ENCODE measurements around the gene SRSF5. TPM values are rescaled to one million over a fixed set of nuclear protein-coding genes. Genes with fewer than 3 reads are reported as not detected.
"Not testable (repeated sequence)": the region's sequence is repeated elsewhere in the genome, so short reads cannot be mapped to it uniquely, and the experiment has no call there.

Gene SRSF5
- 100 to 1,000 TPM; 255 to 267 TPM for total RNA-seq

DNA sequence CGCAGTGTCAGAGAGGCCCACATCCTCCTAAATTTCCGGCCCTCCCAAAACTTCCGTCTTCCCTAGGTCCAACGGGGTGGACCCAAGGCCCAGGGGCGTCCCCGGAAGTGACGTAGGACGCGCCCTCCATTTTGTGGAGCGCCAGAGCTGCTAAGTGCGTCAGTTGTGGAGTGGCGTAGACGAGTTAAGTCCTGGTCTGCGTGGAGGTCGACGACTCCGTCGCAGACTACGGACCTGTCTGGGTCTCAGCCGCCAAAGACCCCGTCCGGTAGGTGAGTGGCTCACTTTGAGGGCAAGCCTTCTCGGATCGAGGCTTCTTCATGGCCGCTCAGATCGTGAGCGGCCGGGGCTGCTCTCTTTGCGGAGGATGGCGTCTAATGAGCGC is at the start of gene SRSF5:
Gene SRSF5 (plus strand): TSS at position 159 of the 385 bp plus-strand sequence. CDS start 1,015 bp downstream, outside the sequence.
- peaks cover 57% of the 10 kb centered on the region for H3K36me3 Mint-ChIP-seq (ENCODE audit: low read depth)

DNA sequence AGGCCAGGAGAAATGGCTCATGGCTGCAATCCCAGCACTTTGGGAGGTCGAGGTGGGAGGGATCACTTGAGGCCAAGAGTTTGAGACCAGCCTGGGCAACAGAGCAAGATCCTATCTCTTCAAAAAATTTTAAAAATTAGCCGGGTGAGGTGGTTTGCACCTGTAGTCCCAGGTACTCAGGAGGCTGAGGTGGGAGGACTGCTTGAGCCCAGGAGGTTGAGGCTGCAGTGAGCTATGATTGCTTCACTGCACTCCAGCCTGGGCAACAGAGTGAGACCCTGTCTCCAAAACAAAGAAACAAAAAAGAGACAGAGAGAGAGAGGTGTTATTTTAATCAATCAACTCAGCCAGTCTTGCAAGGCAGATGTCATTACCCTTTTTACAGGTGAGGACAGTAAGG is 48.3 kb upstream of the SRSF5 start:
- H3K4me3 Mint-ChIP-seq, ATAC-seq, DNase-seq, H3K27me3 Mint-ChIP-seq, H3K9me3 Mint-ChIP-seq, H3K27ac Mint-ChIP-seq: not testable (repeated sequence)
- Mint-ChIP-seq H3K36me3 (ENCODE audit: low read depth) (peaks cover 14% of the 10 kb centered on the region), H3K4me1 (ENCODE audit: low read depth) (peaks cover 19% of the 10 kb centered on the region)
- intact Hi-C loops (cut with micrococcal nuclease), result loop anchor here (5.0 kb wide), 1 partner anchor 41 kb away; no protein-coding TSS in a partner anchor
- ChIA-PET POLR2A (interaction anchor here (0.9 kb wide), 1 partner anchor 73 kb away, joined by 3 read pairs; no protein-coding TSS in a partner anchor), CTCF (interaction anchor here (1.0 to 3.4 kb wide), 5 partner anchors 9 to 133 kb away, joined by 3 to 21 read pairs (median 10); no protein-coding TSS in a partner anchor)

More for the DNA sequence above, at the start of gene SRSF5:
- Mint-ChIP-seq H3K27ac (peak within 1 kb of the TSS; percentile 100), H3K27me3 (peaks cover 2% of the 10 kb centered on the region), H3K4me3 (peak within 1 kb of the TSS; percentile 90), H3K9me3 (peaks cover 8% of the 10 kb centered on the region), H3K4me1 (ENCODE audit: low read depth) (peaks cover 61% of the 10 kb centered on the region)
- ATAC-seq (peak; percentile 80), DNase-seq (peak; percentile 96)
- TF ChIP-seq, protein P1, sequence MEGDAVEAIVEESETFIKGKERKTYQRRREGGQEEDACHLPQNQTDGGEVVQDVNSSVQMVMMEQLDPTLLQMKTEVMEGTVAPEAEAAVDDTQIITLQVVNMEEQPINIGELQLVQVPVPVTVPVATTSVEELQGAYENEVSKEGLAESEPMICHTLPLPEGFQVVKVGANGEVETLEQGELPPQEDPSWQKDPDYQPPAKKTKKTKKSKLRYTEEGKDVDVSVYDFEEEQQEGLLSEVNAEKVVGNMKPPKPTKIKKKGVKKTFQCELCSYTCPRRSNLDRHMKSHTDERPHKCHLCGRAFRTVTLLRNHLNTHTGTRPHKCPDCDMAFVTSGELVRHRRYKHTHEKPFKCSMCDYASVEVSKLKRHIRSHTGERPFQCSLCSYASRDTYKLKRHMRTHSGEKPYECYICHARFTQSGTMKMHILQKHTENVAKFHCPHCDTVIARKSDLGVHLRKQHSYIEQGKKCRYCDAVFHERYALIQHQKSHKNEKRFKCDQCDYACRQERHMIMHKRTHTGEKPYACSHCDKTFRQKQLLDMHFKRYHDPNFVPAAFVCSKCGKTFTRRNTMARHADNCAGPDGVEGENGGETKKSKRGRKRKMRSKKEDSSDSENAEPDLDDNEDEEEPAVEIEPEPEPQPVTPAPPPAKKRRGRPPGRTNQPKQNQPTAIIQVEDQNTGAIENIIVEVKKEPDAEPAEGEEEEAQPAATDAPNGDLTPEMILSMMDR (IDR thresholded peaks at IDR 0.05), result no peak
- ChIA-PET CTCF (interaction anchor here (0.7 to 1.4 kb wide), 4 partner anchors 40 to 151 kb away, joined by 3 read pairs; no protein-coding TSS in a partner anchor), POLR2A (interaction anchor here (0.7 to 4.2 kb wide), 15 partner anchors 9 to 161 kb away, joined by 3 to 28 read pairs (median 4); no protein-coding TSS in a partner anchor)
- intact Hi-C loops (cut with micrococcal nuclease), result no loop called here

DNA sequence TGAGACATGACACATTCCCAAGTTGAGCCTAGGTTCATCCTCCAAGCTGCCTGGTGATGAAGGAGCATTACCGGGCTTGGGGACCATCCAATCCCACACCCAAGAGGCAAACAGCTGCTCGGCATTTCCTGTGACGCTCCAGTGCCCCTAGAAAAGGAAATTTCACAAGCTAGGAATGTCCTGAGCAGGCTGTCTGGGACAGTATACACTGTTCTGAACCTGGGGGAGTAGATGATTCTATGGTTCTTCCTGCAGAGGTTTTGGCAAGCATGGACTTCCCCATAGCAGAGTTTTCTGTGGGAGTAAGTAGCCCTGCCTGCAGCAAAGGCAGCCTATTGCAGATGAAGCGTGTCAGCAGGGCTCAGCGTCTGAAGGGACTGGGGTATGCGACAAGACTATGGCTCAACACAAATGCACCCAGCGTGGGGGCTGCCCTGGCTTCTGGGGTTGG is 47.4 kb upstream of the SRSF5 start:
- intact Hi-C loops (cut with micrococcal nuclease), result loop anchor here (5.0 kb wide), 1 partner anchor 42 kb away; no protein-coding TSS in a partner anchor
- POLR2A ChIA-PET, result interaction anchor here (0.6 to 1.0 kb wide), 2 partner anchors 114 to 281 kb away, joined by 3 read pairs; no protein-coding TSS in a partner anchor

DNA sequence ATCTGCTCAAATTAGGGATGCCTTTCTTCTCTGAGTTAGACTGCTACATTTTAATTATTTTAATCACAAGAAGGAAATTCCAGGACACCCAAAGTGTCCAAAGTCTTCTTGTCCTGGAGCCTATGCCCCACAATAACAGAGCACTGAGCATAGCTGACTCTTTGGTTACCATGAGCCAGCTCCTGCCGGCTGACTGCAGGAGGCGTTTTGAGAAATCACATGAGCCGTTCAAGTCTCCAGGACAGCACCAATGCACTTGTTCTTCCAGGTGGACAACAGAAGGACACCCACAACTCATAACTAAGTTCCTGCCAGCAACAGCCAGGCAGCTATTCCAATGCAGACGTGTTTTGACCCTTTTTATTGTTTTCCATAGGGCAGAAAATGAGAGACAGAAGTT is 46.0 kb upstream of the SRSF5 start:
- no peak for ATAC-seq
- intact Hi-C loops (cut with micrococcal nuclease), result no loop called here
- no peak for DNase-seq
- Mint-ChIP-seq H3K4me1 (ENCODE audit: low read depth) (peaks cover 18% of the 10 kb centered on the region), H3K27ac (no peak overlapping the region), H3K27me3 (peaks cover 3% of the 10 kb centered on the region), H3K4me3 (no peak overlapping the region), H3K9me3 (no peaks in the 10 kb centered on the region), H3K36me3 (ENCODE audit: low read depth) (peaks cover 6% of the 10 kb centered on the region)
- TF ChIP-seq, protein P1 (IDR thresholded peaks at IDR 0.05), result no peak
- POLR2A ChIA-PET, result interaction anchor here (0.6 to 0.7 kb wide), 2 partner anchors 66 to 452 kb away, joined by 3 read pairs; no protein-coding TSS in a partner anchor
- CTCF ChIA-PET, result interaction anchor here (0.8 to 1.4 kb wide), 5 partner anchors 10 to 307 kb away, joined by 3 to 4 read pairs (median 3); partner anchors contain the start of gene CCDC177

More for the DNA sequence above, 47.4 kb upstream of the SRSF5 start:
- CTCF ChIA-PET, result interaction anchor here (0.8 to 3.2 kb wide), 5 partner anchors 47 to 145 kb away, joined by 3 to 12 read pairs (median 4); partner anchors contain the start of genes CCDC177 and SRSF5
- ATAC-seq (no peak), DNase-seq (no peak)
- H3K4me3 Mint-ChIP-seq, result no peak overlapping the region
- TF ChIP-seq, protein P1 (IDR thresholded peaks at IDR 0.05), result no peak
- H3K27ac Mint-ChIP-seq, result no peak overlapping the region
- no peaks in the 10 kb centered on the region for H3K9me3 Mint-ChIP-seq
- no peaks in the 10 kb centered on the region for H3K27me3 Mint-ChIP-seq
- peaks cover 11% of the 10 kb centered on the region for H3K36me3 Mint-ChIP-seq (ENCODE audit: low read depth)
- H3K4me1 Mint-ChIP-seq (ENCODE audit: low read depth), result peaks cover 19% of the 10 kb centered on the region

DNA sequence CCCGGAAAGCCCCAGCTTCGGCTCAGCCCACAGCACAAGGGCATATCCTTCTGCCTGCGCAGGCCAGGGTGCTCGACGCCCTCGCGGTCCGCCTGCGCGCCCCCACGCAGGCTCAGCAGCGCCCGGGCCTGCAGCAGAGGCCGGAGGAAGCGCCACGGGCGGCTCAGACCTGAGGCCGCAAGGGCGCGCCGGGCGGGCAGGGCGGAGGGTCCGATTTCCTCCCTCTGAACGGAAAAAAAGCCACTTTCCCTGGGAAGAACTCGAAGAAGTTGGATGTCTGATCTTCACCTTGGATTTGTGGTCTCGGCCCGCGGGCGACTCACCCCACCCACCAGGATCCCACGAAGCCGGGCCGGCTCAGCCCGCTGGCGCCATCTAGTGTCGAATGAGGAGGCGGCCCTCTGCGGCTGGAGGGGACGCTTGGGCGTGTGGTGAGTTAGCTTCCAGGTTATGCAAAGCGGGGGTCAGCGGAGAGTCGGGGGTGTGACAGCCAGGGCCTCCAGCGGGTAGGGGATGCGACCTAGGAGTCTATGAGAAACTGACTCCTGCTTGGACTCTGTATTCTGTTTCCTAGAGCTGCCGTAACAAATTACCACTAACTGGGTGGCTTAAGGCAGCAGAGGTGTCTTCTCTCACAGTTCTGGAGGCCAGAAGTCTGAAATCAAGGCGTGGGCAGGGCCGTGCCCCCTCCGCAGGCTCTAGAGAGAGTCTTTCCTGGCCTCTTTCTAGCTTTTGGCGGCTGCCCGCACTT is 40.0 kb upstream of the SRSF5 start:
- POLR2A ChIA-PET, result interaction anchor here (0.7 to 1.0 kb wide), 3 partner anchors 115 to 164 kb away, joined by 3 to 5 read pairs (median 5); no protein-coding TSS in a partner anchor

More for the DNA sequence above, 40.0 kb upstream of the SRSF5 start:
- no peaks in the 10 kb centered on the region for H3K36me3 Mint-ChIP-seq (ENCODE audit: low read depth)
- peak overlapping the region; percentile 51 for H3K4me3 Mint-ChIP-seq
- intact Hi-C loops (cut with micrococcal nuclease), result loop anchor here (2.0 kb wide), 2 partner anchors 124 to 142 kb away; no protein-coding TSS in a partner anchor
- DNase-seq (peak; percentile 82), ATAC-seq (peak; percentile 86)
- H3K27ac Mint-ChIP-seq, result peak overlapping the region; percentile 40
- CTCF ChIA-PET, result interaction anchor here (0.6 to 3.1 kb wide), 52 partner anchors 10 to 154 kb away, joined by 3 to 61 read pairs (median 4); partner anchors contain the start of genes CCDC177, SRSF5 and SUSD6
- H3K27me3 Mint-ChIP-seq, result peaks cover 4% of the 10 kb centered on the region
- no peaks in the 10 kb centered on the region for H3K9me3 Mint-ChIP-seq
- TF ChIP-seq, protein P1 (IDR thresholded peaks at IDR 0.05), result peak; percentile 97
- peaks cover 10% of the 10 kb centered on the region for H3K4me1 Mint-ChIP-seq (ENCODE audit: low read depth)

Measured in activated CD8-positive, alpha-beta T cell treated with anti-CD3 and anti-CD28 coated beads for 36 hours (primary cell).